Measurements from ENCODE around the gene AKAP13.
"Not testable (repeated sequence)": the region's sequence is repeated elsewhere in the genome, so short reads cannot be mapped to it uniquely, and the experiment has no call there.

Gene AKAP13

GRCh38 chr15:85414037-85414436, 33.6 kb downstream of the AKAP13 start:
- DNase-seq = peak; percentile 6

- peak; percentile 11 for DNase-seq
These were observed 34.1 kb downstream of the AKAP13 start for GRCh38 chr15:85414495-85414894.

GRCh38 chr15:85414991-85415390, 34.6 kb downstream of the AKAP13 start:
- DNase-seq = no peak

GRCh38 chr15:85415783-85416182, 35.4 kb downstream of the AKAP13 start:
- DNase-seq = peak; percentile 67

- DNase-seq = no peak
These were observed 36.9 kb downstream of the AKAP13 start for GRCh38 chr15:85417276-85417675.

GRCh38 chr15:85419161-85419560, 38.8 kb downstream of the AKAP13 start:
- no peak for DNase-seq

- no peak for DNase-seq
These were observed 40.9 kb downstream of the AKAP13 start for GRCh38 chr15:85421116-85421925.

- DNase-seq = no peak
These were observed 42.2 kb downstream of the AKAP13 start for GRCh38 chr15:85422607-85423006.

GRCh38 chr15:85423256-85423655, 42.9 kb downstream of the AKAP13 start:
- no peak for DNase-seq

GRCh38 chr15:85424154-85424553, 43.8 kb downstream of the AKAP13 start:
- DNase-seq = no peak

GRCh38 chr15:85426481-85426880, 46.1 kb downstream of the AKAP13 start:
- DNase-seq = no peak

GRCh38 chr15:85427286-85428028, 47.1 kb downstream of the AKAP13 start:
- DNase-seq = no peak

- no peak for DNase-seq
These were observed 49.1 kb downstream of the AKAP13 start for GRCh38 chr15:85429522-85429921.

GRCh38 chr15:85430406-85431204, 50.2 kb downstream of the AKAP13 start:
- DNase-seq = no peak

- DNase-seq = no peak
These were observed 59.6 kb downstream of the AKAP13 start for GRCh38 chr15:85439996-85440395.

GRCh38 chr15:85440451-85440850, 60.0 kb downstream of the AKAP13 start:
- DNase-seq = no peak

- DNase-seq = not testable (repeated sequence)
These were observed 61.5 kb downstream of the AKAP13 start for GRCh38 chr15:85441854-85442253.

GRCh38 chr15:85443046-85443445, 62.6 kb downstream of the AKAP13 start:
- DNase-seq = no peak

- peak; percentile 70 for DNase-seq
These were observed 63.2 kb downstream of the AKAP13 start for GRCh38 chr15:85443593-85444087.

- DNase-seq = no peak
These were observed 63.8 kb downstream of the AKAP13 start for GRCh38 chr15:85444122-85444745.

- DNase-seq = no peak
These were observed 65.0 kb downstream of the AKAP13 start for GRCh38 chr15:85445361-85445760.

- no peak for DNase-seq
These were observed 70.8 kb downstream of the AKAP13 start for GRCh38 chr15:85451099-85451700.

All from NCI-H69 (cell line).